Glutamatergic neuron (in vitro differentiated cells): Measurements from ENCODE around the gene RO60. TPM values are rescaled to one million over a fixed set of nuclear protein-coding genes. Genes with fewer than 3 reads are reported as not detected.
"Not testable (repeated sequence)": the region's sequence is repeated elsewhere in the genome, so short reads cannot be mapped to it uniquely, and the experiment has no call there.

Source experiments
- DNase-seq: peaks from one replicate; pipeline ENCODE4 v3.0.0; 2022
- H3K27ac Mint-ChIP-seq: one replicate; pipeline ENCODE4 v1.8.0; 2020; ENCODE audit warnings: mild to moderate bottlenecking, mixed read lengths, inconsistent platforms; ENCODE audit not compliant: unreplicated experiment
- H3K27me3 Mint-ChIP-seq: one replicate; pipeline ENCODE4 v1.8.0; 2020; ENCODE audit warnings: mild to moderate bottlenecking, moderate library complexity, mixed read lengths, inconsistent platforms; ENCODE audit not compliant: unreplicated experiment
- H3K36me3 Mint-ChIP-seq: one replicate; pipeline ENCODE4 v1.8.0; 2020; ENCODE audit warnings: mild to moderate bottlenecking, mixed read lengths, inconsistent platforms; ENCODE audit not compliant: unreplicated experiment
- H3K4me1 Mint-ChIP-seq: one replicate; pipeline ENCODE4 v1.8.0; 2020; ENCODE audit warnings: mild to moderate bottlenecking, low read depth, mixed read lengths, inconsistent platforms; ENCODE audit not compliant: unreplicated experiment
- H3K4me3 Mint-ChIP-seq: one replicate; pipeline ENCODE4 v1.8.0; 2020; ENCODE audit warnings: mild to moderate bottlenecking, mixed read lengths, inconsistent platforms; ENCODE audit not compliant: unreplicated experiment
- H3K9me3 Mint-ChIP-seq: one replicate; pipeline ENCODE4 v1.8.0; 2020; ENCODE audit warnings: mild to moderate bottlenecking, moderate library complexity, mixed read lengths, inconsistent platforms; ENCODE audit not compliant: unreplicated experiment
- total RNA-seq: library from RNA; stranded (reverse); fragmentation: NEBNext Ultra II Directional; extraction: Animal tissue kit (Norgen Biotek cat#: 25700); gene quantifications from one replicate; pipeline ENCODE4 v1.2.1, GENCODE V29; 2021; ENCODE audit not compliant: unreplicated experiment
- TF ChIP-seq, protein P1 (sequence below): fragments of 200-600 bp; sonication (generic); IDR thresholded peaks from one replicate; pipeline ENCODE4 v1.5.0; 2021; ENCODE audit not compliant: partially characterized antibody, unreplicated experiment

Gene RO60
- total RNA-seq, 1 donor from 2014 or later = 117 TPM

DNA sequence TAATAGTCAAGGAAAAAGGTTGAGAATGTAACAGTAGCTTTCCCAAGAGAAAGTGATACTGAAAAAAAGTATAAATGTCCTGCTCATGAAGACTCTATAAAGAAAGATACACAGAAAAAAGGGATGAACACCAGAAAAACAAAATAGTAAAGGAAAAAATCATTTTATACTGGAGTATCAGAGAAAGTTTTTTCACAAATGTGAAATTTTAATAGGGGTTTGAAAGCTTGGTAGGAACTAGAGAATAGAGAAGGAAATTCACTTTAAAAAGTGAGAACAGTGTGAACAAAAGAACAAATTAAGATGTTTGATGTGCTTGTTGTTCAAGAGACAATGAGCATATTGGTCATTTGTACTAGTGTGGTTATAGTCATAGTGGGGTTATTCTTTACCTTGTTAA lies 25.8 kb upstream of the RO60 start:
- DNase-seq = no peak
- H3K27me3 Mint-ChIP-seq = no peaks in the 10 kb centered on the region
- H3K9me3 Mint-ChIP-seq = no peaks in the 10 kb centered on the region
- no peaks in the 10 kb centered on the region for H3K36me3 Mint-ChIP-seq
- TF ChIP-seq, protein P1, sequence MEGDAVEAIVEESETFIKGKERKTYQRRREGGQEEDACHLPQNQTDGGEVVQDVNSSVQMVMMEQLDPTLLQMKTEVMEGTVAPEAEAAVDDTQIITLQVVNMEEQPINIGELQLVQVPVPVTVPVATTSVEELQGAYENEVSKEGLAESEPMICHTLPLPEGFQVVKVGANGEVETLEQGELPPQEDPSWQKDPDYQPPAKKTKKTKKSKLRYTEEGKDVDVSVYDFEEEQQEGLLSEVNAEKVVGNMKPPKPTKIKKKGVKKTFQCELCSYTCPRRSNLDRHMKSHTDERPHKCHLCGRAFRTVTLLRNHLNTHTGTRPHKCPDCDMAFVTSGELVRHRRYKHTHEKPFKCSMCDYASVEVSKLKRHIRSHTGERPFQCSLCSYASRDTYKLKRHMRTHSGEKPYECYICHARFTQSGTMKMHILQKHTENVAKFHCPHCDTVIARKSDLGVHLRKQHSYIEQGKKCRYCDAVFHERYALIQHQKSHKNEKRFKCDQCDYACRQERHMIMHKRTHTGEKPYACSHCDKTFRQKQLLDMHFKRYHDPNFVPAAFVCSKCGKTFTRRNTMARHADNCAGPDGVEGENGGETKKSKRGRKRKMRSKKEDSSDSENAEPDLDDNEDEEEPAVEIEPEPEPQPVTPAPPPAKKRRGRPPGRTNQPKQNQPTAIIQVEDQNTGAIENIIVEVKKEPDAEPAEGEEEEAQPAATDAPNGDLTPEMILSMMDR = no peak
- no peak overlapping the region for H3K27ac Mint-ChIP-seq
- H3K4me3 Mint-ChIP-seq = no peak overlapping the region
- no peaks in the 10 kb centered on the region for H3K4me1 Mint-ChIP-seq

DNA sequence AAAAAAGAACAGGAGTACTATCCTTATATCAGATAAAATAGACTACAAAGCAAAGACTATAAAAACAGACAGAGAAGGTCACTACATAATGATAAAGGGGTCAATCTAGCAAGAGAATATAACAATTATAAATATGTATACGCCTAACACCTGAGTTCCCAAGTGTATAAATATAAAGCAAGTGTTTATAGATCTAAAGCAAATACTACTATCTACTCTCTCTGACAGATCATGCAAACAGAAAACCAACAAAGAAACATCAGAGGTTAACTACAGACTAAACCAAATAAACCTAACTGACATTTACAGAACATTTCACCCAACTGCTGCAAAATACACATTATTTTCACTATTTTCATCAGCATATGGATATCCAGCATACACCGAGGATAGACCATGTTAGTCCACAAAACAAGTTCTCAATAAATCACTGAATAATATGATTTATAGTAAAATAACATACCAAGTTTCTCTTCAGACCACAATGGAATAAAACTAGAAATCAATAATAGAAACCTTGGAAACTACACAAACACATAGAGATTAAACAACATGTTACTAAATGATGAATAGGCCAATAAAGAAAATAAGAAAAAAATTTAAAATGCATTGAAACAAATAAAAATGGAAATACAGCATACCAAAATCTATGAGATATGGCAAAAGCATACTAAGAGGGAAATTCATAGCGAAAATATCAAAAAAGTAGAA lies 22.9 kb upstream of the RO60 start:
- DNase-seq = no peak
- H3K27ac Mint-ChIP-seq = no peak overlapping the region
- TF ChIP-seq, protein P1 = no peak
- no peak overlapping the region for H3K4me3 Mint-ChIP-seq
- H3K27me3 Mint-ChIP-seq = no peaks in the 10 kb centered on the region
- no peaks in the 10 kb centered on the region for H3K36me3 Mint-ChIP-seq
- H3K4me1 Mint-ChIP-seq = no peaks in the 10 kb centered on the region
- H3K9me3 Mint-ChIP-seq = no peaks in the 10 kb centered on the region

DNA sequence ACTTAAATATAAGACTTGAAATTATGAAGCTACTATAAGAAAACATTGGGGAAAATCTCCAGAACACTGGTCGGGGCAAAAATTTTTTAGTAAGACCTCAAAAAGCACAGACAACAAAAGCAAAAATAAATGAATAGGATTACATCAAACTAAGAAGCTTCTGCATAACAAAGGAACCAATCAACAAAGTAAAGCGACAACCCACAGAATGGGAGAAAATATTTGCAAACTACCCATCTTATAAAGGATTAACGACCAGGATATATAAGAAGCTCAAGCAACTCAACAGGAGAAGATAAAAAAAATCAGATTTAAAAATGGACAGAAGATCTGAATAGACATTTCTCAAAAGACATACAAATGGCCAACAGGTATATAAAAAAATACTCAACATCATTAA lies 19.4 kb upstream of the RO60 start:
- no peaks in the 10 kb centered on the region for H3K27me3 Mint-ChIP-seq
- TF ChIP-seq, protein P1 = no peak
- no peaks in the 10 kb centered on the region for H3K4me1 Mint-ChIP-seq
- DNase-seq = no peak
- H3K36me3 Mint-ChIP-seq = peaks cover 3% of the 10 kb centered on the region
- H3K27ac Mint-ChIP-seq = no peak overlapping the region
- no peak overlapping the region for H3K4me3 Mint-ChIP-seq
- no peaks in the 10 kb centered on the region for H3K9me3 Mint-ChIP-seq

- Mint-ChIP-seq H3K27ac (no peak overlapping the region), H3K4me1 (no peaks in the 10 kb centered on the region), H3K9me3 (no peaks in the 10 kb centered on the region), H3K27me3 (no peaks in the 10 kb centered on the region), H3K4me3 (no peak overlapping the region), H3K36me3 (peaks cover 3% of the 10 kb centered on the region)
- no peak for DNase-seq
- TF ChIP-seq, protein P1 = no peak
Measured at GRCh38 chr1:193042766-193043691, 16.4 kb upstream of the RO60 start.

DNA sequence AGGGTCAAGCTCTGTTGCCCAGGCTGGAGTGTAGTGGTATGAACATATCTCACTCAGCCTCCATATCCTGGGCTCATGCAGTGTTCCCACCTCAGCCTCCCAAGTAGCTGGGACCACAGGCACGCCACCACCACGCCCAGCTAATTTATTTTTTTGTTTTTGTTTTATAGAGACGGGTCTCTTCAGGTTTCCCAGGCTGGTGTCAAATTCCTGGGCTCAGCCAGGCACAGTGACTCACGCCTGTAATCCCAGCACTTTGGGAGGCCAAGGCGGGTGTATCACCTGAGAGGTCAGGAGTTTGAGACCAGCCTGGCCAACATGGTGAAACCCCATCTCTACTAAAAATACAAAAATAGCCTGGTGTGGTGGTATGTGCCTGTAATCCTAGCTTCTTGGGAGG lies 10.5 kb upstream of the RO60 start:
- H3K27ac Mint-ChIP-seq, H3K4me3 Mint-ChIP-seq: not testable (repeated sequence)

More for the DNA sequence above, 10.5 kb upstream of the RO60 start:
- not testable (repeated sequence) for H3K27me3 Mint-ChIP-seq, H3K4me1 Mint-ChIP-seq, H3K9me3 Mint-ChIP-seq, DNase-seq, H3K36me3 Mint-ChIP-seq
